Right lobe of liver (tissue), 6 donors: ENCODE measurements around the gene ZNF473. TPM values are rescaled to one million over a fixed set of nuclear protein-coding genes. Genes with fewer than 3 reads are reported as not detected.
A peak's percentile ranks its signal among the peaks of the same experiment; 100 is the strongest.

Source experiments
- ATAC-seq, 4 donors: fragments of 200-7000 bp; cut with Tn5 transposase; one replicate each; pipeline ENCODE4 v1.9.1; 2020; ENCODE audit warnings: mild to moderate bottlenecking in 4 of 4, moderate library complexity in 4 of 4
- DNase-seq, 3 donors: peaks; one replicate each; pipeline ENCODE4 v3.0.0-alpha.2; 2020
- H3K27ac ChIP-seq, 3 donors: fragments of 200-600 bp; one replicate each; pipeline ENCODE4 v1.8.0; 2022
- H3K27me3 ChIP-seq, 2 donors: fragments of 200-600 bp; one replicate each; pipeline ENCODE4 v1.8.0; 2022
- H3K36me3 ChIP-seq, 4 donors: fragments of 200-600 bp; sonication (generic) in 1 of 4; one replicate each; pipeline versions ENCODE4 v1.5.1 to v1.8.0; 2017 to 2022; ENCODE audit warnings: control low read depth in 1 of 4
- H3K4me1 ChIP-seq, 4 donors: fragments of 200-600 bp; sonication (generic) in 1 of 4; one replicate each; pipeline versions ENCODE4 v1.5.1 to v1.8.0; 2017 to 2022; ENCODE audit warnings: control low read depth in 1 of 4
- H3K4me3 ChIP-seq, 3 donors: fragments of 200-600 bp; one replicate each; pipeline ENCODE4 v1.8.0; 2022
- H3K9me3 ChIP-seq, 4 donors: fragments of 200-600 bp; sonication (generic) in 1 of 4; one replicate each; pipeline versions ENCODE4 v1.5.1 to v1.8.0; 2017 to 2022; ENCODE audit warnings: control low read depth in 1 of 4
- CTCF ChIP-seq, 4 donors: fragments of 200-600 bp in 3 of 4; fragments of 450-650 bp in 1 of 4; IDR thresholded peaks; one replicate each; pipeline versions ENCODE4 v1.5.1 to v1.8.0; 2016 to 2022; ENCODE audit warnings: antibody characterized with exemption in 4 of 4, mild to moderate bottlenecking in 2 of 4
- POLR2A ChIP-seq: fragments of 450-650 bp; IDR thresholded peaks from one replicate; pipeline ENCODE4 v1.6.1; 2017; ENCODE audit warnings: antibody characterized with exemption, mild to moderate bottlenecking
- WGBS: methylation state at CpG from one replicate; pipeline ENCODE4 v1.1.6; 2018; ENCODE audit warnings: low coverage, low lambda C conversion rate; ENCODE audit not compliant: insufficient coverage; ENCODE audit errors: missing lambda C conversion rate; 5-methylcytosine and 5-hydroxymethylcytosine counted together
- intact Hi-C, 2 donors: fragments of 100-400 bp; cut with DNase I; formaldehyde crosslinking; loops; one replicate each; pipeline versions ENCODE4 v1.11.2 to v1.14.1; 2022
- total RNA-seq, 6 experiments: library from RNA; depleted of rRNA in 2 of 6; stranded (reverse); fragments of >200 nt in 2 of 6; fragmentation: NEBNext Ultra II Directional in 3 of 6; extraction: Animal tissue kit (Norgen Biotek cat#: 25700) in 3 of 6; gene quantifications; one replicate each; pipeline versions ENCODE4 v1.1.0 to v1.2.4, GENCODE V29; 2016 to 2023
- donor health status: DM: no; HTN: yes; CAD: no.
- donor health status: DM: no; HTN: no; CAD: no.
- donor health status: DM: no; HTN: no; CAD: no.
- donor health status: DM: no; HTN: yes; CAD: no.
- donor health status: DM: no; HTN: yes; CAD: no.

ZNF473 gene
- total RNA-seq, 6 experiments from 2014 or later: 3.1 to 6.0 (median 3.6) TPM

GRCh38 chr19:50043967-50044366 lies 18.2 kb downstream of the ZNF473 start:
- WGBS: 92% methylated on average over 1 of the region's 2 CpGs
- Histone ChIP-seq H3K4me1 (no peaks in the 10 kb centered on the region), H3K9me3 (peaks cover 0 to 33% (median 10%) of the 10 kb centered on the region in 4 donors), H3K27ac (no peak overlapping the region), H3K4me3 (no peak overlapping the region), H3K27me3 (no peaks in the 10 kb centered on the region), H3K36me3 (peaks cover 8 to 69% (median 49%) of the 10 kb centered on the region in 4 donors)
- ATAC-seq: no peak
- no peak for DNase-seq
- intact Hi-C loops: no loop called here
- TF ChIP-seq POLR2A: no peak
- no peak for TF ChIP-seq CTCF (IDR thresholded peaks at IDR 0.05)

- Histone ChIP-seq H3K27me3 (no peaks in the 10 kb centered on the region), H3K9me3 (peaks cover 0 to 33% (median 10%) of the 10 kb centered on the region in 4 donors), H3K4me3 (no peak overlapping the region), H3K27ac (no peak overlapping the region), H3K36me3 (peaks cover 8 to 59% (median 41%) of the 10 kb centered on the region in 4 donors), H3K4me1 (no peaks in the 10 kb centered on the region)
- intact Hi-C loops: no loop called here
- TF ChIP-seq POLR2A: no peak
- 93% methylated on average over 2 of the region's 7 CpGs for WGBS
- ATAC-seq: no peak
- no peak for DNase-seq
These were observed 19.1 kb downstream of the ZNF473 start for GRCh38 chr19:50044922-50045321.

DNA sequence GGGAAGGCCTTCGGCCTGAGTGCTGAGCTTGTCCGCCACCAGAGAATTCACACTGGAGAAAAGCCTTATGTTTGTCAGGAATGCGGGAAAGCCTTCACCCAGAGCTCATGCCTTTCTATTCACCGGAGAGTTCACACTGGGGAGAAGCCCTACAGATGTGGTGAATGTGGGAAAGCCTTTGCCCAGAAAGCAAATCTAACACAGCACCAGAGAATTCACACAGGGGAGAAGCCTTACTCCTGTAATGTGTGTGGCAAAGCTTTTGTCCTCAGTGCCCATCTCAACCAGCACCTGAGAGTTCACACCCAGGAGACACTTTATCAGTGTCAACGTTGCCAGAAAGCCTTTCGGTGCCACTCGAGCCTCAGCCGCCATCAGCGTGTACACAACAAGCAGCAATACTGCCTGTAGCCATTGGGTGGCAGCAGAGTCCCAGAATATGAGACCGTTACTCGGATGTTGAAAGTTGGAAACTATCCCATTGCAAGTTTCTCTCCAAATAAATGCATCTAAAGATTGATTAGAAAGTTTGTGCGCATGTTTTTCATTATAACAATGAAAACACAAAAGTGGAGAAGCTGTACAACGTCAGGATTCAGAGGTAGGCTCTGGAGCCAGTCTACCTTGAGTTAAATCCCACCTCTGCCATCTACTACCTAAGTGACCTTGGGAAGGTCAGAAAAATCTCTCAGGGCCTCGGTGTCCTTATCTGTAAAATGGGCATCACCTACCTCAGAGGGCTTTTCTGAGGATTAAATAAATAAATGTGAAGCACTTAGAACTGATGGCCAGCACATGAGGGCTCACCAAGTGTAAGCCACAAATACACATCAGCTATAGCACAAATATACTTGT lies 21.1 kb downstream of the ZNF473 start:
- Histone ChIP-seq H3K27ac (no peak overlapping the region), H3K4me3 (no peak overlapping the region), H3K9me3 (peaks cover 0 to 33% (median 10%) of the 10 kb centered on the region in 4 donors), H3K36me3 (peaks cover 6 to 44% (median 32%) of the 10 kb centered on the region in 4 donors), H3K27me3 (no peaks in the 10 kb centered on the region), H3K4me1 (no peaks in the 10 kb centered on the region)
- ATAC-seq (peak in 1 of 4 donors; percentile 44), DNase-seq (peak in 1 of 3 donors; percentile 30)
- TF ChIP-seq POLR2A (no peak), CTCF (IDR thresholded peaks at IDR 0.05) (peak; percentile 39 to 53 (median 42))
- intact Hi-C loops: no loop called here
- WGBS: 65% methylated on average over 9 of the region's 14 CpGs

DNA sequence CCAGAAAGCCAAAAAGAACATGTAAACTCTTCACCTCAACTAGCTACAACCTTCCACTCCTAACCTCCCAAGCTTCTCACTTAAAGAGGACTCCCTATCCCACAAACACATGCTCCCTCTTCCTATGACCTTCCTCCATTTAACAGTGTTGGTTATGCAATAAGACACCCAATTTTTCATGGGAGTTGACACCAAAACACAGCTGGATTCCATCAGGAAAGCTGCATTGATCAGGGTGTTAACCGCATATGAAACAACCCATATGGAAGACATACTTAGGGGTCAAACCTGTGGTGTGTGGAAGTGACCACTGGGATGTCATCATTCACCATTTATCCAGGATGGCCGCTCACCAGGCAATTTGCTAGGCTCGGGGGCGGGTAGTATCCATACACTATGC lies 21.9 kb downstream of the ZNF473 start:
- Histone ChIP-seq H3K9me3 (peaks cover 0 to 33% (median 10%) of the 10 kb centered on the region in 4 donors), H3K36me3 (peaks cover 0 to 38% (median 24%) of the 10 kb centered on the region in 4 donors), H3K27me3 (no peaks in the 10 kb centered on the region), H3K27ac (no peak overlapping the region), H3K4me3 (no peak overlapping the region), H3K4me1 (no peaks in the 10 kb centered on the region)
- 96% methylated on average over 4 of the region's 4 CpGs for WGBS
- DNase-seq: no peak
- intact Hi-C loops: no loop called here
- ATAC-seq: no peak
- no peak for TF ChIP-seq POLR2A
- no peak for TF ChIP-seq CTCF (IDR thresholded peaks at IDR 0.05)
